HG03442 (cell line): ENCODE results near the gene TRMT2A.
"Not testable (repeated sequence)": the region's sequence is repeated elsewhere in the genome, so short reads cannot be mapped to it uniquely, and the experiment has no call there.

Experiments used
- ATAC-seq: cut with Tn5 transposase; IDR thresholded peaks from one replicate; pipeline ENCODE4 v1.9.1; 2021; ENCODE audit warnings: mild to moderate bottlenecking, moderate library complexity; ENCODE audit not compliant: unreplicated experiment

The TRMT2A gene

DNA sequence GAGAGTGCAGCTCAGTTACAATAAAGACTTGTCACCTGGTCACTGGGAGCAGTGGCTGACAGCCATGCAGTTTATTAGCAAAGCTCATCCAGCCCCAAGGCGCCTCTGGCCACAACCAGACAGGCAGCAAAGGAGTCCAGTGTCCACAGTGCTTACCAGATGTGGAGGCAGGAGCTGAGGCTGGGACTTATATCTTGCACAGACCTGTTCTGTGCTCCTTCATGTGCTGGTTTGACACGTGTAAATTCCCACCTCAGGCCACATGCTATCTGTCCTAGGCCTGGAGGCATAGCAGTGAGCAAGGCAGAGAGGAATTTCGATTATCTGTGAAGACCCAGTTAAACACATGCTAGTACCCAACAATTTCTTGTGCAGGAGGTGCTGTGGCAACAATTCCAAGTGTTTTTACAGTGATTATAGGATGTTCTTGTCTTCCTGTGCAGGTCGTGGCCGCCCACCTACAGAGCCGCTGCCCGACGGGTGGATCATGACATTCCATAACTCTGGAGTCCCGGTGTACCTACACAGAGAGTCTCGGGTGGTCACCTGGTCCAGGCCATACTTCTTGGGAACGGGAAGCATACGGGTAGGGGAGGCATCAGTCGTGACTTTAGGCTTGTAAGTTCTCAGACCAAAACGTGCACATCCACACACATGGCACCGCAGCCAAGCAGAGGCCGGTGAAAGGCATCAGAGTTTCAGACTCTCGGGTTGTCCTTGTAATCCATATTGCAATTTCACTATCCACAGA is 27.6 kb downstream of the TRMT2A start:
- no peak for ATAC-seq

DNA sequence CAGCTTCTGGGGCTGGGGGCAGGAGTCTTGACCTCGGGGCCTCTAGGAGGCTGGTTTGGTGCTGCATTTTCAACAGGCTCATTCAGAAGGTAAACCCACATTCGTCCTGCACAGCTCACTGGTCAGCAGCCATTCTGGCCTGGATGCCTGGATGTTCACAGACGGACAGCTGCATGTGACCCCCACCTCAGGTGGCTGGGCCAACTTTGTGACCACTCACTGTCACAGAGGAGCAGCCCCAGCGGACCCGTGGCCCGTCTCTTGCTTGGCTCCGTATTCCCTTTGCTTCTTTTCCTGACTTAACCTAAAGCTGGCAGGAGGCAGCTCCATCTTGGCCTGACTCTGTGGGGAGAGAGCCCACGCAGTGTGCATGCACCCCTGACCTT is 28.8 kb downstream of the TRMT2A start:
- ATAC-seq, result no peak

DNA sequence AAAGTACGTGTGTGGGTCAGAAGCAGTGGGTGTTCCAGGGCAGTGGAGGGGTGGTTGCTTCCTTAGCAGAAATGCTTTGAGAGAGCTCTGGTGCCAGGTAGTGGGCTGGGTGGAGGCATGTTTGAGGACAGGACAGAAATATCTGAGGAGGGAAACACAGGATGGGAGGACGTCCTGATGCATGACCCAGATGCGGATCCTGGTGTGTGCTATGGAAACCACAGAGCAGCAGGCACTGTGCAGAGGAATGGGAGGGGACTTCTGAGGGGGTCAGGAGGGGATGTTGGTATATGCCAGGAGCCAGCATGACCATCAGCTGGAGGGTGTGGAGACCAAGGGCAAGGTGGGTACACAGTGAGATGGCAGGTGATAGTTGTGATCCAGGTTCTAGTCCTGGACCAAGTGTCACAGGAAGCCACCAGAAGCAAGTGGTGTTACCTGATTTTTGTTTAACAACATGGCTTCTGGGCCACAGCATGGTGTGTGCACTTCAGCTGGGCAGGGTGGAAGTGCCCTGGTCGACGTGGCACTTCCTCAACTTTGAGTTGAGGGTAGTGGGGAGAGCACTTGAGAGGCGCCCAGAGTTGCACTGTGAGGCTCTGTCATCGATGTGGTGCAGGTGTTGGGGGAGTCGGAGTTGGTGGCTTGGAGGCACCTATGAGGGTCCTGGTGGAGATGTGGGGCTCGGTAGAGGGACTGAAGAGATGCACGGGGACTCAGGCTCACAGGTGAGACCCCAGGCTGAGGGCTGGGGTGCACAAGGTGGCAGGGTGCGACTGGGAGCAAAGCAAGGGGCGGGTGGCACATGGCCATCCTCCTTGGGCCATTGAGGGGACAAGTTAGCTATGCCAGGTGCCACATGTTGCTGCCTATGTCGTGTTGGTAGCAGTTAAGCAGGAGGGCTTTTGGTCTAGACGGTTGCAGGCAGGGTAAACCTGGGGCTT is 29.4 kb downstream of the TRMT2A start:
- ATAC-seq, result no peak

DNA sequence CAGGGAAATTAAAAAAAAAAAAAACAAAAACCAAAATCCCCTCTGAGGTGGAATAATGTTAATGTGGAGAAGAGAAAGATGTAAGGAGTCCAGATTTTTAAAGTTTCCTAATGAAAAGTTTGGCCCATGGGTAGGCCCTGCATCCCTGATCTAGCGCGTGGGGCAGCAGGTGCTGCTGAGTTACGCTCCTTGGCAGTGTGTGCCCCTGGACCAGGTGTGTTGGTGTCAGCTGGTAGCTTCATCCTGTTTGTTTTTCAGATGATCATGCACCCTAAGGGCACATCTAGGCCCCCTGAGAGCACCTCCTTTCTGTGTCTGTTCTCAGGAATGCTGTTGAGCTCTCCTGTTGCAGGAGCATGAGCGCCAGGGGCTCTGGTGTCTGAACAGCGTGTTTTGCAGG is 30.3 kb downstream of the TRMT2A start:
- ATAC-seq, result no peak

DNA sequence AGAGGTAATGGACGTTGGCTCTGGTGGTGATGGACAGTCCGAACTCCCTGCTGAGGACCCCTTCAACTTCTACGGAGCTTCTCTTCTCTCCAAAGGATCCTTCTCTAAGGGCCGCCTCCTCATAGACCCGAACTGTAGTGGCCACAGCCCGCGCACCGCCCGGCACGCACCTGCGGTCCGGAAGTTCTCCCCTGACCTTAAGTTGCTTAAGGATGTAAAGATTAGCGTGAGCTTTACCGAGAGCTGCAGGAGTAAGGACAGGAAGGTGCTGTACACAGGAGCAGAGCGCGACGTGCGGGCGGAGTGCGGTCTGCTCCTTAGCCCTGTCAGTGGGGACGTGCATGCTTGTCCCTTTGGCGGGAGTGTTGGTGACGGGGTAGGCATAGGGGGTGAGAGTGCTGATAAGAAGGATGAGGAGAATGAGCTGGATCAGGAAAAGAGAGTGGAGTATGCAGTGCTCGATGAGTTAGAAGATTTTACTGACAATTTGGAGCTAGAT is 30.9 kb downstream of the TRMT2A start:
- ATAC-seq, result no peak

DNA sequence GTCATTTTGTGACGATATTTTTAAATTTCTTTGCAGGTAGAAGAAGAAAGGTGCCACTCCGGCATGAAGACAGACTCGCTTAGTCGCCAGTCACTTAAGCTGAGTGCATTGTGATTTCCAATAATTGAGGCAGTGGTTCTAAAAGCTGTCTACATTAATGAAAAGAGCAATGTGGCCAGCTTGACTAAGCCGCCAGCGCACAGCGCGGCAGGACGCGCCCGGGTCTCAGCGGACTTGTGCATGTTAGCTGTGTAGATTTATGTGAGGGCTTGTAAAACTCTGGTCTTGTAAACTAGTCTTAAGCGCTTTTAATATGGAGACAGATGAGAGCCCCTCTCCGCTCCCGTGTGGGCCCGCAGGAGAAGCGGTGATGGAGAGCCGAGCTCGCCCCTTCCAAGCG is 31.4 kb downstream of the TRMT2A start:
- no peak for ATAC-seq

DNA sequence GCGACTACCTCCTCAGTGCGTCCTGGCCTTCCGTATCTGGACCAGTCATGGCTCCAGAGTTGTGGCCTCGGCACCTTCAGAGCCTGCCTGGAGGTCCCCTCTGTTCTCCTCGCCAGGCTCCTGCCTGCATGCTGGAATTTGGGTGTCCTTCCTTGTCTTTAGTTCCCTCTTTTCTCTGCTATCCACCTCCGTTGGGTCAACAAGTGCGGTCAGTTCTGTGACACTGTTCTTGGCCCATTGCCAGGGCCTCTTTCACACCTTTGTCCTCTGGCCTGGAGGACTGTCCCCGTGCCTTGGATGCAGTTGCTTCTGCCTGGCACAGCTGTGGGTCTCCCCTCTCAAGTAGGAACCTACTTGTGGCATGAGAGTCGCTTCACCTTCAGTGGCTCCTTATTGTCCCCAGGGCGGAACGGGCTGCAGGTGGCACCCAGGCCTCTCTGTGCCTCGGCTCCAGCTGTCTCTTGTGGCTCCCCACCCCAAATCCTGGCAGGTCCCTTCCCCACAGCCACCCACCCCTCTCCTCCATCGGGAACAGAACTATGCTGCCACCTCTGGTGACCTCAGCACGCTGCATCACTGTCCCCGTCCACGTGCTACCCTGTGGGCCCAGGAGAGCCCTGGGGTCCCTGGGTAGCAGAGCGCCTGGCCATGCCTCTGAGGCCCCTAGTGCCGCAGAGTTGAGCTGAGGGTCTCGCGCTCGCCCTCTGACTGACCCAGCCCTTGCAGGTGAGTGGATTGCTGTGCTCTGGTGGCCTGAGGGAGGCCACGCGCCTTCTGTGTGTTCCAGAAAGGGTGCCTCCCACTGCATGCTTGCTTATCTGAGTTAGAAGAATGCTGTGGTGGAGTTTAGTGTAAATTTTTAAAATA is 32.2 kb downstream of the TRMT2A start:
- ATAC-seq, result no peak

DNA sequence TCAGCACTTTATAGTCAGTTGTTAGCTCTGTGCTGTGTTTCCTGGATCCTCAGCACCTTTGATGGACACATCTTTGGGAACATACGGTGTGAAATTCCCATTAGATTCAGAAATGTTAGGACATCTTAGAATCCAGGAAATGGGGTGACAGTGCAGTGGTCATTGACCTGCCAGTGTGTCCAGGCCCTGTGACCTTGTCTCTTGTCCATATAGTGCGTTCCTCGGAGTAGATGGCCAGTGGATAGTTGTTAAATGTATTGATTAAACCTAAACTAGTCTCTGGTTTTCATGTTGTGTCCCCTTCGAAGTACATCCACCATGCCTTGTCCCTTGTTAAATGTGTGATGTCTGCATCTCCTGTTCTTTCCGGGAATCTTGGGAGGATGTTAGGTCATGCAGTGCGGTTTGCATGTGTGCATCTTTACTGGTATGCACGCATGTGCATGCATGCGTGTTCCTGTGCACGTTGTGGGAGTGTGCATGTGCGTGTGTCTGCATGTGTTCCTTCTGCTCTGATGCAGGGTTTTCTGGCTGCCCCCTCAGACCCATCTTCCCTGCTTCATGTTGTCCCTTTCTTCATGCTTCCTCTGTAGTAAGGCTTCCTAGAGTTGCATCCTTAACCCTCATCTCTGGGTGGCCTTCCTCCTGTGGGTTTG is 33.0 kb downstream of the TRMT2A start:
- no peak for ATAC-seq

DNA sequence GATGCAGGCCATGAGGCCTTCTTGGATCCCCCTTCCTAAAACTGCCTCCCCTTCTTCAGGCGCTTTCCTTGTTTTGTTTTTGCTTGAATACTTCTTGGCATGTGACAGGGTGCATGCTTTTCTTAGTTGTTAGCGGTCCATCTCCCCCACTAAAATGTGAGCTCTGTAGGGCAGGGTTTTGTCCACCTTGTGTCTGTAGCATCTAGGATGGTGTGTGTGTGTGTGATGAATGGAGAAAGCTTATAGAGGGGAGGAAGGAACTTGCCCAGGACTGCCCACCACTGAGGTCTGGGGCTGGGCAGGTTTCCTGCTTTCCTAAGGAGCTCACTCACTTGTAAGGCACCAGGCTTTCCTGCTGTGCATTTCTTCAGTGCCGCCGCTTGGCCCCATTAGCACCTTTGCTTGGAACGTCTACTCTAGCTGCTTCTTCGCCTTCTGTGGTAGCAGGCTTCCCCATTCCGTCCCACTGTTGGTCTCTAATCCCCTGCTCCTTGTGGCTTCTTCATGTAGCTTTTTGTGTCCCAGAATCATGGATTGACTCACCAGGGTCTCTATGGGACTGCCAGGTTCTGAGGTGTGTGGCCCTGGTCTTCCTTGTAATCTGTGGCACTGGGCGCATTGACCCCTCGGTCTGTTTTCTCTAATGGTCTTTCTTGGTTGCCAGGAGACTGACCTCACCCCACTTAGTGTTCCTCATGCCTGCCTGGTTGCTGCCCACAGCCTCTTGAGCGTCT is 33.7 kb downstream of the TRMT2A start:
- ATAC-seq, result no peak

DNA sequence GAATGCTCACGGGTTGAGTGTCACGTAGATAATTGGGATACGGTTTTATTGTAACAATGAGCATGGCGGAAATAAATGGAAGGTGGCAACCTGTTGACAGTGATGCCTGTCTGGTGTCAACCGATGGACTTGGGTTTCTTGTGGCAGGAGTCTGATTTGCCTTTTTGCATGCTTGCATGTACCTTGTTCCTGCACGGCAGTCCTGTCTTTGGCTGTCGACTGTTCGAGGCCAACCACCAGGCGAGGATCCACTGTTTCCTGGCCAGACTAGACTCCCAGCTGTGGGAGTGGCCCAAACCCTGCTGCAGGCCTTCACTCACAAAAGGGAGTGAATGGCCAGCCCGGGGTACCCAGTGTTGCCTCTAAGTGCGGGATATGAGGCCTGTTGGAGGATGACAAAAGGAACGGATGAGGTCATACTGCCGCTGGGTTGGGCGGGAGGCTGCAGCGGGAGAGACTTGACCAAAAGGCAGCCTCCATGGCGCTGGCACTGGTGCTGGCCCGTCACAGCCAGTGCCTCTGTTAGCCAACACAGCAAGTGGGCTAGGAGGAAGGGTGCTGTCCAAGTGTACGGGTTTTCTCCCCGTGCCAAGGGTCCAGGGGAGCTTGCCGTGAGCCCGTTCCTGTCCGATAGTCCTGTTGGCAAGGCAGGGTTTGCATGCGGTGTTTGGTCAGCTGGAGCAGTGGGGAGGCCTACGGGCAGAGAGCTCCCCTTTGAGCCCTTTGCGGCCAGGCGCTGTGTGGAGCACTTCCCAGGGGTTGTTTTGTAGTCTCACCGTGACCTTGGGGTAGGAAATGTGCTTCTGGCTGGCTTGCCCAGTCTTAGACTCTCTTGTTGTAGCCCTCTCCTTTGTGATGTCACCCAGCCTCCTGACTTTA is 36.0 kb downstream of the TRMT2A start:
- no peak for ATAC-seq

DNA sequence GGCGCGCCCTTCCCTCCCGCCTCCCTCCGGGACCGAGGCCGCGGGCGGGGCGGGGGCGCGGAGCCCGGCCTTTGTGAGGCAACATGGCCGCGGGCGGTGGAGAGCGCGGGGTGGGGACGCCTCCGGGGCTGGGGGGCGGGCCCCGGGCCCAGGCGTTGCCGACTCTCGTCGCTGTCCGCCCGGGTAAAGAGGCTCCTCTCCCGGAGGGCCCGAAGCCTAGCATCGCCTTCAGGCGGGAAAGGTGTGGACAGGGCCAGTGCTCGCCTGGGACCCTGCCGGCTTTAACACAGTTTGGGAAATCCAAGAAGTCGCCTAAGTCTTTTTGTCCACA is 36.6 kb downstream of the TRMT2A start:
- peak; percentile 44 for ATAC-seq

DNA sequence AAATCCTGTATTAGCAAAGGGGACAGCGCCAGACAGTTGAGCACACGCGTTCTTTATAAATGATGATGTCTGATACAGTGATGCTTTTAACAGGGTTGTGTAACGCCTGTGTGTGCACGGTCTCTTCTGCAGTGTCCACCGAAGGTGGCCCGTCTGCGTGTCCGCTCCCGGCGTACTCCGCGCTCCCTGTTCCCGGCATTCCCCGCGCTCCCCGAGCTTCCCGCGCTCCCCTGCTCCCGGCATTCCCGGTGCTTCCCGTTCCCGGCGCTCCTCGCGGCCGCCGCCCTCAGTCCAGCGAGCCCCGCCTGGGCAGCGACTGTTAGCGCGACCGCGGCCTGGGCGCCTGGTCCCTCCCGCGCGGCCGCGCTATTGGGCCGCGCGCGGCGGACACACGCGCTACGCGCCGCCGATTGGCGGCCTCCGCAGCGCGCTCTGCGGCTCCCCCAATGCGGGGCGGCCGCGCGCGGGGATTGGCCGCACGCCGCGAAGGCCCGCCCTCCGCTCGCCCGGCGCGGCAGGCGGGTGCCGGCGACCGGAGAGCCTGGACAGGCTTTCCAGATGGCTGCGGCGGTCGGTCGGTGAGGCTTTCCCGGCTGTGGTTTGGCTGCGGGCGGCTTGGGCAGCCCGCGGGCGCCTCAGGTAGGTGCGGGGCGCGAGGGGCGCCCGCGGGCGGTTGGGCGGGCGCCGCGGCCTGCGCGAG is 37.1 kb downstream of the TRMT2A start, which contains the start of gene DGCR8:
Gene DGCR8 (plus strand): TSS at position 497 of the 700 bp plus-strand sequence. CDS start 5,723 bp downstream, outside the sequence.
- peak; percentile 75 for ATAC-seq

DNA sequence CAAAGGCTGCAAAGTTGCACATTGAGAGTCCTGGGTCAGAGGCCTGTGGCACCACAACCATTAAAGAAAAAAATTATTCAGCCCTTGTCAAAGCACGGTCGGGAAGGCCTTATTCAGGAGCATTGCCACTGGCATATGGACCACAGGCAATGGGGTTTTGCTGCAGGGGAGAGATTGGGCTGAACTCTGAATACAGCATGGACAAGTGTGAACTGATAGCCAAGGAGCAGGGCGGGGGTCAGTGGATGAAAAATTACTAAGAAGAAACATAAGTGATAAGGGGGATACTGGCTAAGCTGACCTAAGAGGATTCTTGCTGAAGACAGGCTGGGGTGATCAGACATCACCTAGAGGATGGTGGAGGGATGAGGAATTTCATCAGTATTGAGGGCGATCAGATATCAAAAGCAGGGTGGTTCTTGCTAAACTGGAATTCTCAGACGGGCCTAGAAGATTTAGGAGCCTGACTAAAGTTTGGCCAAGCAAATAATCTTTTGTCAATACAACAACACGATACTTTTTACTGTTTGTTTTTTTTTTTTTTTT is 40.3 kb downstream of the TRMT2A start:
- ATAC-seq, result no peak

DNA sequence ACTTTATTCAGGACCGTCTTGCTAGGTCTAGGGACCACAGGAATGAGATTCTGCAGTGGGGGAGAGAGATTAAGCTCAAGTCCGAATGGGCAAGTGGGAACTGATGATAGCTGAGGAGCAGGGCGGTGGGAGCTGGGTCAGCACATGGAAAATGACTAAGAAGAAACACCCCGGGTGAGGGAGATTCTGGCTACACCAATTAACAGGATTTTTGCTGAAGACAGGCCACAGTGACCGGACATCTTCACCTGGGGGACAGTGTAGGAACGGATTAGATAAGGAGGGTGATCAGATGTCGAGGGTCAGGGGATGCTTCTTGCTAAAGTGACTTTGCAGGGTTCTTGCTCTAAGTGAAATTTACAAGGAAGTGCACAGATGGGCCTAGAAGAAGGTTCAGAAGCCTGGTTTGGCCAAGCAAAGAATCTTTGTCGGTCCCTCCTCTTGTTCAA is 45.5 kb downstream of the TRMT2A start:
- no peak for ATAC-seq

DNA sequence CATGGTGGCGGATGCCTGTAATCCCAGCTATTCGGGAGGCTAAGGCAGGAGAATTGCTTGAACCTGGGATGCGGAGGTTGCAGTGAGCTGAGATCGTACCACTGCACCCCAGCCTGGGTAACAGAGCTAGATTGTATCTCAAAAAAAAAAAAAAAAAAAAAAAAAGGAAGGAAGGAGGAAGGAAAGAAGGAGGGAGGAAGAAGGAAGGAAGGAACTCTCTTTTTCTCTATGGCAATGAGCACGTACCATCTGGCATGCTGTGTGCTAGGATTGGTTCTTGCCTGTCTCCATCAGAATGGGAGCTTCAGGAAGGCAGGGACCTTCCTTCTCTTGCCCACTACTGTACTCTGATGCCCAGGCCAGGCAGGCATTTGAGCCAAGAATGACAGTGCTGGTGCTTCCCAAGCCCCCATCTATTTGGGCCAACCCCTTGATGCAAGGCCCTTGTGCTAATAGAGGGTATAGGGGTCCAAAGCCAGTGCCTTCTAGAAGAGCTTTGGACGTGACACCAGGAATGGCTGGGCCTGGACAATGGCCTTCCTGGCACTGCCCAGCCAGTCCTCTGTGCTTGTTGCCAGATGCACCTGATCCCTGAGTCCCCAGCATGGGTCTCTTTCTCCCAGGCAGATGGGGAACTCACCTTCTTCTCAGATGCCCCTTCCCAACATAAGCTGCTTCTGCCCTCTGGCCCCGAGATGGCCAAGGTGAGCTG is 47.5 kb downstream of the TRMT2A start:
- ATAC-seq, result no peak

DNA sequence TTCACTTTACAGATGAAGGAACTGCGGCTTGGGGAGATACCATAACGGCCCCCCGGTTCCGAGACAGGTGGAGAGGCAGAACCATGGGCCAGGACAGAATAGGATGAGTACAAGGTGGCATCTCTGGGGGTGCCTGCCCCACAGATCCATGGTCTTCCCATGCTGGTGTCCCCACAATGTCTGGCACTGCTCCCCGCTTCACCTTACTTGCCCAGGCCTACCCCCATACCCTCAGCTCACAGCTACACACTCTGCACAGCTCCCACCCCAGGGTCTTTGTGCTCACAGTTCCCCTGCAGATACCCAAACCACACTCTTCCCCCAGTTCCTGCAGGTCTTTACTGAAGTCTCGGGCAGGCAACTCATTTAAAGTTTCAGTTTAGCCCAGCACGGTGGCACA is 48.4 kb downstream of the TRMT2A start:
- no peak for ATAC-seq

DNA sequence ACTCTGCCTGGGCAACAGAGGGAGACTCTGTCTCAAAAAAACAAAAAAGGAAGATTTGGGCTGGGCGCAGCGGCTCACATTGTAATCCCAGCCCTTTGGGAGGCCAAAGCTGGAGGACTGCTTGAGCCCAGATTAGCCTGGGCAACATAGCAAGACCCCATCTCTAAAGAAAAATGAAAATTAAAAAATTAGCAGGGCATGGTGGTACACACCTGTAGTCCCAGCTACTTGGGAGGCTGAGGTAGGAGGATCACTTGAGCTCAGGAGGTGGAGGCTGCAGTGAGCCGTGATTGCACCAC is 49.7 kb downstream of the TRMT2A start:
- not testable (repeated sequence) for ATAC-seq
